BJ (cell line): ENCODE measurements around the gene SPOCD1. TPM values are rescaled to one million over a fixed set of nuclear protein-coding genes. Genes with fewer than 3 reads are reported as not detected.

Experiments
- CTCF ChIA-PET: fragments of 350-600 bp; formaldehyde crosslinking; extraction: SDS; loops from one replicate; lab custom pipeline; 2021; ENCODE audit warnings: antibody characterized with exemption, inconsistent platforms; lab: Yijun Ruan, JAX
- POLR2A ChIA-PET: fragments of 300-600 bp; sonication (Branson Sonifier 250); formaldehyde crosslinking; extraction: SDS; loops from one replicate; lab custom pipeline; 2021; ENCODE audit warnings: antibody characterized with exemption; lab: Charles Lee
- DNase-seq: peaks from one replicate; pipeline ENCODE4 v3.0.0-alpha.2; 2011; ENCODE audit warnings: low read depth
- H3K27me3 ChIP-seq: 2 replicates; pipeline ENCODE4 v1.6.0; 2011; ENCODE audit warnings: low read length; ENCODE audit not compliant: control insufficient read depth, insufficient read depth
- H3K36me3 ChIP-seq: 2 replicates; pipeline ENCODE4 v1.5.1; 2011; ENCODE audit warnings: low read length; ENCODE audit not compliant: control insufficient read depth, insufficient read depth
- H3K4me3 ChIP-seq: 2 replicates; pipeline ENCODE4 v1.5.1; 2011; ENCODE audit warnings: low read depth, mild to moderate bottlenecking, control low read depth, low read length
- polyA plus RNA-seq: library from polyadenylated mRNA; depleted of rRNA; stranded (reverse); fragments of >200 nt; gene quantifications from 2 replicates; pipeline ENCODE4 v1.2.3, GENCODE V29; 2011
- TF ChIP-seq, protein P1 (sequence below): IDR thresholded peaks from 2 replicates; pipeline ENCODE4 v1.5.1; 2011; ENCODE audit warnings: low read depth, mild to moderate bottlenecking, control low read depth, inconsistent platforms, low read length, moderate library complexity; ENCODE audit not compliant: insufficient read depth

SPOCD1 gene
- polyA plus RNA-seq, 1 experiment = 169 TPM

DNA sequence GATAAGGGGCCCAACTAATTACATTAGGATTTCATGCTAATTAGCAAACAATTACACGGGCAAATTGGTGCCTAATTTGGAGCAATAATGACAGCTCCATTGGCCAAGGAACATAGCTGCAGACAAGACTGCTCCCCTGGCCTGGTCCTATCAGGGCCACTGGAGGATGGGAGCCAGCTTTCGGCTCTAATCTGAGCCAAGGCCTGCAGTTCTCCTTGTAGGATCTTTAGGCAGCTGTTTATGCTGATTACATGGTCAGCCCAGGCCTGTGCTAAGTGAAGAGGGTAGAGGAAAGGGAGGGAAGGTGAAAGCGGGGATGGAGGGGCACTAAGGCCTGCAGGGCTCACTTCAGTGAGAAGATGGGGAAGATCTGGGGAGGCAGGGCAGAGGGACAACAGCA is 39.3 kb downstream of the SPOCD1 start:
- no peak overlapping the region for H3K4me3 ChIP-seq
- DNase-seq = no peak
- H3K27me3 ChIP-seq = peaks cover 20% of the 10 kb centered on the region
- TF ChIP-seq, protein P1, sequence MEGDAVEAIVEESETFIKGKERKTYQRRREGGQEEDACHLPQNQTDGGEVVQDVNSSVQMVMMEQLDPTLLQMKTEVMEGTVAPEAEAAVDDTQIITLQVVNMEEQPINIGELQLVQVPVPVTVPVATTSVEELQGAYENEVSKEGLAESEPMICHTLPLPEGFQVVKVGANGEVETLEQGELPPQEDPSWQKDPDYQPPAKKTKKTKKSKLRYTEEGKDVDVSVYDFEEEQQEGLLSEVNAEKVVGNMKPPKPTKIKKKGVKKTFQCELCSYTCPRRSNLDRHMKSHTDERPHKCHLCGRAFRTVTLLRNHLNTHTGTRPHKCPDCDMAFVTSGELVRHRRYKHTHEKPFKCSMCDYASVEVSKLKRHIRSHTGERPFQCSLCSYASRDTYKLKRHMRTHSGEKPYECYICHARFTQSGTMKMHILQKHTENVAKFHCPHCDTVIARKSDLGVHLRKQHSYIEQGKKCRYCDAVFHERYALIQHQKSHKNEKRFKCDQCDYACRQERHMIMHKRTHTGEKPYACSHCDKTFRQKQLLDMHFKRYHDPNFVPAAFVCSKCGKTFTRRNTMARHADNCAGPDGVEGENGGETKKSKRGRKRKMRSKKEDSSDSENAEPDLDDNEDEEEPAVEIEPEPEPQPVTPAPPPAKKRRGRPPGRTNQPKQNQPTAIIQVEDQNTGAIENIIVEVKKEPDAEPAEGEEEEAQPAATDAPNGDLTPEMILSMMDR = no peak
- no peaks in the 10 kb centered on the region for H3K36me3 ChIP-seq
- POLR2A ChIA-PET = no interaction called here
- CTCF ChIA-PET = interaction anchor here (0.6 to 1.3 kb wide), 4 partner anchors 12 to 421 kb away, joined by 3 to 5 read pairs (median 3); no protein-coding TSS in a partner anchor

DNA sequence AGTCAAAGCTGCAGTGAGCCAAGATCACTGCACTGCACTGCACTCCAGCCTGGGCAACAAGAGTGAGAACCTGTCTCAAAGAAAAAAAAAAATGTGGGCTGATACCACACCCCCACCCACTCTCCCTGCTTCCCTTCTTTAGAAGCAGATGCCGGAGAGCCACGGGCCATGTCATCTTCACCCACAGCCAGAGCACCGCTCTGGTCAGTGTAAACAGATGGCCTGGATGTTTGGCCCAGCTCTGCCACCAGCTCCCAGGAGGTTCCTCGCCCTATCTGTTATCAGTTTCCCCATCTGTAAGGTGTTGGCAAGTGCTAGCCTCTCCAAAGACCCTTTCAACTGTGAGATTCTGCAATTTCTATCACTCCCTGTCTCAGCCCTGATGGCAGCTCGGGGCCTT is 39.8 kb downstream of the SPOCD1 start:
- CTCF ChIA-PET = interaction anchor here (1.1 to 1.2 kb wide), 2 partner anchors 12 to 24 kb away, joined by 3 to 5 read pairs; no protein-coding TSS in a partner anchor
- no peaks in the 10 kb centered on the region for H3K36me3 ChIP-seq
- H3K27me3 ChIP-seq = peaks cover 22% of the 10 kb centered on the region
- POLR2A ChIA-PET = no interaction called here
- no peak for DNase-seq
- no peak overlapping the region for H3K4me3 ChIP-seq
- TF ChIP-seq, protein P1 = no peak

DNA sequence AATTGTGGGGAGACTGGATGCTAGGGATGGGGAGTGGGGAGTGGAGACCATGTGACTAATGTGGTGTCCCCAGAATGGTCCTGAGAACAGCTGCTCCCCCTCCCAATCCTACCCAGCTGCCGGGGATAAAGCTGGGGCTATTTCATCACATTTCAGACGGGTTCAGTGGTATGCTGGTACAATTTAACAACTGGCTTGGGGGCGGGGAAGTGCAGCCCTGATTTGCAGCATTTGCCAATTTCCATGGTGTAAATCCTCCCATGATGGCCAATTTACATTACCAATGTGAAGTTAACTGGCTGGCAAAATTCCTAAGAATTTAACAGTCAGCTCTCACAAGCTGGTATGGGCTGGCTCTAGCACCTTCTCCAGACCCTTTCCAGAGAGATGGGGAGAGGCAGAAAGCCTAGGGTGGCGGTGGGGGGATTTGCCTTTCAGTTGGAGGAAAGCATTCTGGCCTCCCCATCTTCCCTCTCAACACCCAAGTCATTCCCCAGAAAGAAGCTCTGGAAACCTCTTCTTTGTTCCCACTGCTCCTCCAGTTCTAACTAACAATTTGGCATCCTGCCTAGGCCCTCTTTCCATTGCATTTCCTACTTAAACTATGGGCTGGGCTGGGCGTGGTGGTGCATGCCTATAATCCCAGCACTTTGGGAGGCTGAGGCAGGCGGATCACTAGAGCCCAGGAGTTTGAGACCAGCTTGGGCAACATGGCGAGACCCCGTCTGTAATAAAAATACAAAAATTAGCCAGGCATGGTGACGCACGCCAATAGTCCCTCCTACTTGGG is 40.4 kb downstream of the SPOCD1 start:
- ChIA-PET CTCF (interaction anchor here (1.0 to 1.2 kb wide), 4 partner anchors 9 to 24 kb away, joined by 3 to 5 read pairs (median 3); no protein-coding TSS in a partner anchor), POLR2A (no interaction called here)
- peaks cover 23% of the 10 kb centered on the region for H3K27me3 ChIP-seq
- H3K36me3 ChIP-seq = no peaks in the 10 kb centered on the region
- no peak overlapping the region for H3K4me3 ChIP-seq
- no peak for DNase-seq
- TF ChIP-seq, protein P1 = no peak

- no peaks in the 10 kb centered on the region for H3K36me3 ChIP-seq
- H3K27me3 ChIP-seq = peaks cover 23% of the 10 kb centered on the region
- TF ChIP-seq, protein P1 = no peak
- no peak overlapping the region for H3K4me3 ChIP-seq
- DNase-seq = no peak
- ChIA-PET CTCF (interaction anchor here (1.0 kb wide), 2 partner anchors 8 to 11 kb away, joined by 3 read pairs; no protein-coding TSS in a partner anchor), POLR2A (no interaction called here)
These were observed 41.3 kb downstream of the SPOCD1 start for GRCh38 chr1:31774495-31774894.

DNA sequence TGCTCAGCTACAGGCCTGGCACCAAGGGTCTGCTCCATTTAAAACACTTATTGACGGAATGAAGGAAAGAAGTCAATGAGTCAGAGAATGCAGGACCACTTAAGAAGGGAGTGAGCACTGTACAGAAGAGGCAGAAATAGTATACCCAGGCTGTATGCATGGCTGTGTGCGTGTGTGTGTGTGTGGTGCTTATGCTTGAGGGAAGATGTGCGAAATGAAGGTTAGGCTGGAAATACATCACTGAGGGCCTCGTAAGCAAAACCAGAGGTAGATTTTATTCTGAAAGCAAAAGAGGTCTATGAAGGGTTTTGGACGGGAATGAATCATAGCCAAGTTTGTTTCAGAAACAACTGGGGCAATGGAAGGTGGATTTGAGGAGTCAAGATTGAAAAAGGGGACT is 42.0 kb downstream of the SPOCD1 start:
- H3K36me3 ChIP-seq = no peaks in the 10 kb centered on the region
- ChIA-PET CTCF (interaction anchor here (0.6 to 1.7 kb wide), 2 partner anchors 15 to 58 kb away, joined by 4 to 7 read pairs; no protein-coding TSS in a partner anchor), POLR2A (no interaction called here)
- peaks cover 23% of the 10 kb centered on the region for H3K27me3 ChIP-seq
- no peak for DNase-seq
- TF ChIP-seq, protein P1 = no peak
- H3K4me3 ChIP-seq = no peak overlapping the region
